Measurements from ENCODE around the gene SEBOX. TPM values are rescaled to one million over a fixed set of nuclear protein-coding genes. Genes with fewer than 3 reads are reported as not detected.

Gene SEBOX
- total and polyA plus RNA-seq, 2 of the 8 experiments (the other 6 are each of a cell fraction or from before 2014, with no cell fraction given) = not detected

DNA sequence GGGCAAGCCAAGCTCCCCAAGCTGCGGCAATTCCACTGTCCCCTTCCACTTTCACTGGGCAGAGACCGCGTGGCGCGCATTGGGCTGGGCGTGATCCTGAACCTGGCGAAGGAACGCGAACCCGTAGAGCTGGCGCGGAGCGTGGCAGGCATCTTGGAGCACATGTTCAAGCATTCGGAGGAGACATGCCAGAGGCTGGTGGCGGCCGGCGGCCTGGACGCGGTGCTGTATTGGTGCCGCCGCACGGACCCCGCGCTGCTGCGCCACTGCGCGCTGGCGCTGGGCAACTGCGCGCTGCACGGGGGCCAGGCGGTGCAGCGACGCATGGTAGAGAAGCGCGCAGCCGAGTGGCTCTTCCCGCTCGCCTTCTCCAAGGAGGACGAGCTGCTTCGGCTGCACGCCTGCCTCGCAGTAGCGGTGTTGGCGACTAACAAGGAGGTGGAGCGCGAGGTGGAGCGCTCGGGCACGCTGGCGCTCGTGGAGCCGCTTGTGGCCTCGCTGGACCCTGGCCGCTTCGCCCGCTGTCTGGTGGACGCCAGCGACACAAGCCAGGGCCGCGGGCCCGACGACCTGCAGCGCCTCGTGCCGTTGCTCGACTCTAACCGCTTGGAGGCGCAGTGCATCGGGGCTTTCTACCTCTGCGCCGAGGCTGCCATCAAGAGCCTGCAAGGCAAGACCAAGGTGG lies 16.3 kb upstream of the SEBOX start (continued):
- TF ChIP-seq, protein P1, sequence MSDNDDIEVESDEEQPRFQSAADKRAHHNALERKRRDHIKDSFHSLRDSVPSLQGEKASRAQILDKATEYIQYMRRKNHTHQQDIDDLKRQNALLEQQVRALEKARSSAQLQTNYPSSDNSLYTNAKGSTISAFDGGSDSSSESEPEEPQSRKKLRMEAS (IDR thresholded peaks at IDR 0.05) = peak; percentile 96
- TF ChIP-seq HDAC6 (IDR thresholded peaks at IDR 0.05; ENCODE audit: low read depth, low read length) (no peak), KDM5A (IDR thresholded peaks at IDR 0.05; ENCODE audit: low read length) (no peak), CHD1 (IDR thresholded peaks at IDR 0.05; ENCODE audit: low read depth, low read length) (no peak), TBP (IDR thresholded peaks at IDR 0.05; ENCODE audit: low read depth, low read length) (peak; percentile 21; the same call in 1 of the 2 replicates), SIX5 (IDR thresholded peaks at IDR 0.05; ENCODE audit: low read depth, low read length) (no peak), ASH2L (IDR thresholded peaks at IDR 0.05; ENCODE audit: low read length) (peak; percentile 58), HDAC2 (IDR thresholded peaks at IDR 0.05; ENCODE audit: borderline replicate concordance in 1 of 2, low read depth in 2 of 2, low read length in 2 of 2) (peak; percentile 29 to 74; a peak in 1 of 4 replicates), EGR1 (IDR thresholded peaks at IDR 0.05; ENCODE audit: borderline replicate concordance, low read depth, low read length) (no peak), EZH2 (IDR thresholded peaks at IDR 0.05; ENCODE audit: low read depth, low read length, severe bottlenecking) (peak; percentile 69), GABPA (IDR thresholded peaks at IDR 0.05; ENCODE audit: borderline replicate concordance, insufficient read depth, low read length) (peak; percentile 75; the same call in 1 of the 2 replicates), JUN (IDR thresholded peaks at IDR 0.05; ENCODE audit: low read depth, low read length) (no peak), SRF (IDR thresholded peaks at IDR 0.05; ENCODE audit: low read depth, low read length) (0 out of 2 replicates have a peak, but pooled peaks have one; percentile 2), CBX8 (IDR thresholded peaks at IDR 0.05; ENCODE audit: borderline replicate concordance, low read depth, low read length) (no peak), SP4 (IDR thresholded peaks at IDR 0.05; ENCODE audit: low read length) (no peak), SAP30 (IDR thresholded peaks at IDR 0.05; ENCODE audit: insufficient read depth, insufficient replicate concordance, low read length) (no peak), GTF2F1 (IDR thresholded peaks at IDR 0.05; ENCODE audit: borderline replicate concordance, low read depth, low read length) (0 out of 2 replicates have a peak, but pooled peaks have one; percentile 16), MAFK (IDR thresholded peaks at IDR 0.05; ENCODE audit: low read depth, low read length) (no peak), YY1 (IDR thresholded peaks at IDR 0.05; ENCODE audit: low read depth, low read length) (peak; percentile 56; the same call in 1 of the 2 replicates)
- TF ChIP-seq, protein P2, sequence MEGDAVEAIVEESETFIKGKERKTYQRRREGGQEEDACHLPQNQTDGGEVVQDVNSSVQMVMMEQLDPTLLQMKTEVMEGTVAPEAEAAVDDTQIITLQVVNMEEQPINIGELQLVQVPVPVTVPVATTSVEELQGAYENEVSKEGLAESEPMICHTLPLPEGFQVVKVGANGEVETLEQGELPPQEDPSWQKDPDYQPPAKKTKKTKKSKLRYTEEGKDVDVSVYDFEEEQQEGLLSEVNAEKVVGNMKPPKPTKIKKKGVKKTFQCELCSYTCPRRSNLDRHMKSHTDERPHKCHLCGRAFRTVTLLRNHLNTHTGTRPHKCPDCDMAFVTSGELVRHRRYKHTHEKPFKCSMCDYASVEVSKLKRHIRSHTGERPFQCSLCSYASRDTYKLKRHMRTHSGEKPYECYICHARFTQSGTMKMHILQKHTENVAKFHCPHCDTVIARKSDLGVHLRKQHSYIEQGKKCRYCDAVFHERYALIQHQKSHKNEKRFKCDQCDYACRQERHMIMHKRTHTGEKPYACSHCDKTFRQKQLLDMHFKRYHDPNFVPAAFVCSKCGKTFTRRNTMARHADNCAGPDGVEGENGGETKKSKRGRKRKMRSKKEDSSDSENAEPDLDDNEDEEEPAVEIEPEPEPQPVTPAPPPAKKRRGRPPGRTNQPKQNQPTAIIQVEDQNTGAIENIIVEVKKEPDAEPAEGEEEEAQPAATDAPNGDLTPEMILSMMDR (IDR thresholded peaks at IDR 0.05; ENCODE audit: control extremely low read depth in 1 of 3, insufficient read depth in 1 of 3, low read depth in 1 of 3, low read length in 3 of 3) = peak; percentile 79 to 94 (median 88)
- TF ChIP-seq, protein P3, sequence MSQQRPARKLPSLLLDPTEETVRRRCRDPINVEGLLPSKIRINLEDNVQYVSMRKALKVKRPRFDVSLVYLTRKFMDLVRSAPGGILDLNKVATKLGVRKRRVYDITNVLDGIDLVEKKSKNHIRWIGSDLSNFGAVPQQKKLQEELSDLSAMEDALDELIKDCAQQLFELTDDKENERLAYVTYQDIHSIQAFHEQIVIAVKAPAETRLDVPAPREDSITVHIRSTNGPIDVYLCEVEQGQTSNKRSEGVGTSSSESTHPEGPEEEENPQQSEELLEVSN (IDR thresholded peaks at IDR 0.05) = peak; percentile 98
